ENCODE measurements around the gene ZFPL1.

DNA sequence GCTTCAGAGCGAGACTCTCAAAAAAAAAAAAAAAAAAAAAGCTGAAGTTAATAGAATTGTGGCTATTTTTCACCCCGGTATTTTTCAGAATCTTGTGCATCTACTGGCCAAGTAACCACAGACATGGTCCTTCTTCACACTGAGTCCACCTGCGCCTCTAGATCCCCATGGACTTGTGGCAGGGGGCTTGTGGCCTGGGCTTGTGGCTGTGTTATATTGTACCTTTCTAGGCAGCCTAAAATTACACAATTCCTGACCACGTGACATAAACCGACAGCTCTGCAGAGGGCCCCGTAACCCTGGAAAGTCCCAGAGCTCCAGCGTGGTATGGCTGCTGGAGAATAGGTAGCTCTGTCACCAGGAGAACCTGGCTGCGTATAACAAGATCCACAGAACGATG, 14.8 kb upstream of the ZFPL1 start:
- no peak for TF ChIP-seq POLR2A (IDR thresholded peaks at IDR 0.05)
- TF ChIP-seq, protein P1, sequence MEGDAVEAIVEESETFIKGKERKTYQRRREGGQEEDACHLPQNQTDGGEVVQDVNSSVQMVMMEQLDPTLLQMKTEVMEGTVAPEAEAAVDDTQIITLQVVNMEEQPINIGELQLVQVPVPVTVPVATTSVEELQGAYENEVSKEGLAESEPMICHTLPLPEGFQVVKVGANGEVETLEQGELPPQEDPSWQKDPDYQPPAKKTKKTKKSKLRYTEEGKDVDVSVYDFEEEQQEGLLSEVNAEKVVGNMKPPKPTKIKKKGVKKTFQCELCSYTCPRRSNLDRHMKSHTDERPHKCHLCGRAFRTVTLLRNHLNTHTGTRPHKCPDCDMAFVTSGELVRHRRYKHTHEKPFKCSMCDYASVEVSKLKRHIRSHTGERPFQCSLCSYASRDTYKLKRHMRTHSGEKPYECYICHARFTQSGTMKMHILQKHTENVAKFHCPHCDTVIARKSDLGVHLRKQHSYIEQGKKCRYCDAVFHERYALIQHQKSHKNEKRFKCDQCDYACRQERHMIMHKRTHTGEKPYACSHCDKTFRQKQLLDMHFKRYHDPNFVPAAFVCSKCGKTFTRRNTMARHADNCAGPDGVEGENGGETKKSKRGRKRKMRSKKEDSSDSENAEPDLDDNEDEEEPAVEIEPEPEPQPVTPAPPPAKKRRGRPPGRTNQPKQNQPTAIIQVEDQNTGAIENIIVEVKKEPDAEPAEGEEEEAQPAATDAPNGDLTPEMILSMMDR (IDR thresholded peaks at IDR 0.05), result no peak
